Heart right ventricle (tissue), 16 donors: Measurements from ENCODE around the gene IBSP. TPM values are rescaled to one million over a fixed set of nuclear protein-coding genes. Genes with fewer than 3 reads are reported as not detected.

Source experiments
- ATAC-seq, 8 donors: fragments of 200-7000 bp; cut with Tn5 transposase; one replicate each; pipeline ENCODE4 v1.9.1; 2020; ENCODE audit warnings: mild to moderate bottlenecking in 8 of 8, moderate library complexity in 8 of 8, moderate number of reproducible peaks in 1 of 8
- DNase-seq, 2 donors: peaks; one replicate each; pipeline ENCODE4 v3.0.0-alpha.2; 2020
- H3K27ac ChIP-seq, 10 donors: fragments of 200-600 bp; sonication (generic) in 2 of 10; one replicate each; pipeline versions ENCODE4 v1.5.0 to v1.8.0; 2020 to 2022; ENCODE audit warnings: mild to moderate bottlenecking in 3 of 10
- H3K27me3 ChIP-seq, 7 donors: fragments of 200-600 bp; one replicate each; pipeline ENCODE4 v1.8.0; 2021 to 2022; ENCODE audit warnings: mild to moderate bottlenecking in 2 of 7
- H3K36me3 ChIP-seq, 9 donors: fragments of 200-600 bp; sonication (generic) in 1 of 9; one replicate each; pipeline versions ENCODE4 v1.5.0 to v1.8.0; 2020 to 2022; ENCODE audit warnings: mild to moderate bottlenecking in 2 of 9
- H3K4me1 ChIP-seq, 9 donors: fragments of 200-600 bp; sonication (generic) in 1 of 9; one replicate each; pipeline versions ENCODE4 v1.5.0 to v1.8.0; 2020 to 2022; ENCODE audit warnings: mild to moderate bottlenecking in 4 of 9
- H3K4me3 ChIP-seq, 10 donors: fragments of 200-600 bp; sonication (generic) in 2 of 10; one replicate each; pipeline versions ENCODE4 v1.5.0 to v1.8.0; 2020 to 2022; ENCODE audit warnings: mild to moderate bottlenecking in 7 of 10, moderate library complexity in 2 of 10
- H3K9me3 ChIP-seq, 11 donors: fragments of 200-600 bp in 10 of 11; sonication (generic) in 2 of 11; one replicate each; pipeline versions ENCODE4 v1.5.0 to v1.8.0; 2013 to 2022; ENCODE audit warnings: mild to moderate bottlenecking in 2 of 11, control low read depth in 1 of 11, moderate library complexity in 1 of 11
- CTCF ChIP-seq, 9 donors: fragments of 200-600 bp; sonication (generic) in 2 of 9; IDR thresholded peaks; one replicate each; pipeline versions ENCODE4 v1.5.0 to v1.8.0; 2021 to 2022; ENCODE audit warnings: antibody characterized with exemption in 9 of 9, mild to moderate bottlenecking in 5 of 9, moderate library complexity in 1 of 9
- WGBS, 2 donors: extraction: QIAGEN DNeasy Blood & Tissue Kit; methylation state at CpG; one replicate each; pipeline ENCODE4 v1.1.7; 2013; ENCODE audit warnings: inconsistent platforms in 1 of 2; 5-methylcytosine and 5-hydroxymethylcytosine counted together
- intact Hi-C, 10 donors: fragments of 100-400 bp; cut with DNase I; formaldehyde crosslinking; loops; one replicate each; pipeline versions ENCODE4 v1.11.1 to v1.14.2; 2022
- polyA plus RNA-seq, 2 donors: library from polyadenylated mRNA; stranded (reverse); fragments of 200-250 nt; gene quantifications; one replicate each; pipeline ENCODE4 v1.2.3, GENCODE V29; 2013
- total RNA-seq, 10 donors: library from RNA; stranded (reverse); fragmentation: NEBNext Ultra II Directional in 3 of 10; extraction: Animal tissue kit (Norgen Biotek cat#: 25700) in 3 of 10; gene quantifications; one replicate each; pipeline versions ENCODE4 v1.2.1 to v1.2.4, GENCODE V29; 2021 to 2023
- donor health status: Arrhythmogenic right ventricular cardiomyopathy.
- donor health status: ischemic (EF 13 %, LVEDD 7.1; RV severe dilation, severe dysfunction).
- donor health status: healthy with polysubstance abuse.
- donor health status: DM: no; HTN: yes; CAD: no.
- donor health status: DM: no; HTN: no; CAD: no.
- donor health status: ischemic (EF 25% LVEDD 6.9; RV normal size, moderate dysfunction).
- donor health status: ischemic (EF 25% LVEDD 5.7; RV mildly dilated, moderate dysfunction).
- donor health status: healthy.
- donor health status: DM: yes; HTN: yes; CAD: no.
- donor health status: Ischemic cardiomyopathy.
- donor health status: ischemic (EF 35%, LVEDD 5.7; RV mildly dilated, moderate dysfunction).
- donor health status: nonischemic (EF 11% LVEDD 7.7; RV severe dilation, severe dysfunction).
- donor health status: DM: yes; HTN: yes; CAD: no.
- donor health status: PGD.
- donor health status: ischemic (EF 29% LVEDD 5.4; RV normal size, mild dysfunction).
- donor health status: nonischemic (EF 23%, LVEDD 6.1; RV moderate dilation, normal function).

Gene IBSP
- total and polyA plus RNA-seq, 12 donors, result 0.16 TPM; not detected in 11

GRCh38 chr4:87846226-87846625 is 46.9 kb downstream of the IBSP start:
- H3K4me3 ChIP-seq, result no peak overlapping the region
- no peak for TF ChIP-seq CTCF (IDR thresholded peaks at IDR 0.05)

GRCh38 chr4:87848622-87849351 is 49.4 kb downstream of the IBSP start:
- H3K36me3 ChIP-seq, result no peaks in the 10 kb centered on the region
- no peaks in the 10 kb centered on the region for H3K9me3 ChIP-seq
- WGBS, 2 donors, result 13 to 15% methylated on average over 15 of the region's 15 CpGs
- H3K27ac ChIP-seq, result peak overlapping the region in 2 of 10 donors; percentile 46 to 83
- H3K4me3 ChIP-seq, result peak overlapping the region in 8 of 10 donors; percentile 4 to 41 (median 30)
- DNase-seq, result peak in 1 of 2 donors; percentile 56
- intact Hi-C loops, result loop anchor here in 9 of 10 donors (1.0 to 10.0 kb wide), 12 partner anchors 169 to 574 kb away; no protein-coding TSS in a partner anchor
- H3K4me1 ChIP-seq, result peaks cover 0 to 55% (median 8%) of the 10 kb centered on the region in 9 donors
- peak; percentile 72 to 92 (median 82) for ATAC-seq
- no peaks in the 10 kb centered on the region for H3K27me3 ChIP-seq
- TF ChIP-seq CTCF (IDR thresholded peaks at IDR 0.05), result peak; percentile 48 to 77 (median 67)

More at GRCh38 chr4:87846226-87846625, 46.9 kb downstream of the IBSP start:
- no peaks in the 10 kb centered on the region for H3K9me3 ChIP-seq
- DNase-seq (no peak), ATAC-seq (no peak)
- no peak overlapping the region for H3K27ac ChIP-seq
- 91 to 95% methylated on average over 5 of the region's 5 CpGs for WGBS, 2 donors
- H3K4me1 ChIP-seq, result peaks cover 0 to 57% (median 13%) of the 10 kb centered on the region in 9 donors
- H3K27me3 ChIP-seq, result no peaks in the 10 kb centered on the region
- H3K36me3 ChIP-seq, result no peaks in the 10 kb centered on the region
- intact Hi-C loops, result loop anchor here in 9 of 10 donors (5.0 to 10.0 kb wide), 10 partner anchors 299 to 571 kb away; no protein-coding TSS in a partner anchor

- no peak for TF ChIP-seq CTCF (IDR thresholded peaks at IDR 0.05)
- intact Hi-C loops, result loop anchor here (1.0 to 10.0 kb wide), 16 partner anchors 170 to 668 kb away; no protein-coding TSS in a partner anchor
- Histone ChIP-seq H3K27ac (peak overlapping the region in 1 of 10 donors; percentile 83), H3K36me3 (no peaks in the 10 kb centered on the region), H3K27me3 (no peaks in the 10 kb centered on the region), H3K4me3 (no peak overlapping the region), H3K9me3 (no peaks in the 10 kb centered on the region), H3K4me1 (peaks cover 0 to 50% (median 4%) of the 10 kb centered on the region in 9 donors)
- peak in 5 of 8 donors; percentile 20 to 42 (median 27) for ATAC-seq
- 45 to 52% methylated on average over 4 of the region's 4 CpGs for WGBS, 2 donors
- DNase-seq, result no peak
Measured at GRCh38 chr4:87849612-87850011, 50.3 kb downstream of the IBSP start.

- DNase-seq (no peak), ATAC-seq (peak in 5 of 8 donors; percentile 38 to 67 (median 57))
- Histone ChIP-seq H3K27me3 (no peaks in the 10 kb centered on the region), H3K27ac (peak overlapping the region in 1 of 10 donors; percentile 83), H3K4me1 (peaks cover 0 to 54% (median 4%) of the 10 kb centered on the region in 9 donors), H3K4me3 (no peak overlapping the region), H3K9me3 (no peaks in the 10 kb centered on the region), H3K36me3 (no peaks in the 10 kb centered on the region)
- intact Hi-C loops, result loop anchor here in 5 of 10 donors (5.0 to 10.0 kb wide), 4 partner anchors 361 to 666 kb away; no protein-coding TSS in a partner anchor
- no peak for TF ChIP-seq CTCF (IDR thresholded peaks at IDR 0.05)
- whole genome bisulfite sequencing, 2 donors, result 80 to 87% methylated on average over 8 of the region's 8 CpGs
Measured at GRCh38 chr4:87851332-87851731, 52.0 kb downstream of the IBSP start.
